OCI-LY3 (cell line): ENCODE results near the gene METAP2.

Experiments used
- CTCF ChIP-seq: fragments of 200-600, 300-600 bp; sonication (generic); IDR thresholded peaks from 2 replicates; pipeline ENCODE4 v1.5.1; 2014; ENCODE audit warnings: antibody characterized with exemption, low read length, low read depth
- EZH2phosphoT487 ChIP-seq: fragments of 200-600 bp; shearing (Covaris generic); IDR thresholded peaks from 2 replicates; pipeline ENCODE4 v1.6.1; 2018; ENCODE audit warnings: antibody characterized with exemption, mixed run types, low read depth

DNA sequence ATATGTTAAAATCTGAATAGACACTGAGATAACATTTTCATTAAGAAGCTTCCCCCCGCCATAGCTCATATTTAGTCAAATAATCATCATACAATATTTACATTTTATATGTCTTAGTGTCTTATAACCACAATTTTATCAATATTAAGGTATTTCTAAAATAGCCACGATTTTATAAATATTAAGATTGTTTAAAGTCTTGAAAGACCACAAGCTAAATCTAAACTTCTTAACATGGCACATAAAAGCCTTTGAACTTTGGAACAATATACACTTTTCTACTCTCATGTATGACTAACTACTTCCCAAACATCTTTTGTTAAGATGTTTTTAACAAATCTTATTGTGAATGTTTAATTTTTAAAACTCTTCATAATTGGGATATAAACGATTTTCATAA, 70.8 kb downstream of the METAP2 start:
- no peak for TF ChIP-seq CTCF
- TF ChIP-seq EZH2phosphoT487, result no peak
